Activated naive CD8-positive, alpha-beta T cell treated with anti-CD3 and anti-CD28 coated beads, Interleukin-2, amount 50 U/mL, for 24 hours (primary cell): ENCODE results near the gene GRM7.

ENCODE experiments used
- ATAC-seq: fragments of 150-1000 bp; cut with Tn5 transposase; one replicate; pipeline ENCODE4 v1.10.0; 2021
- DNase-seq: peaks from one replicate; pipeline ENCODE4 v3.0.0; 2021
- H3K27ac Mint-ChIP-seq: one replicate; pipeline ENCODE4 v1.8.0; 2021; ENCODE audit warnings: mild to moderate bottlenecking, mixed read lengths
- H3K27me3 Mint-ChIP-seq: one replicate; pipeline ENCODE4 v1.8.0; 2021; ENCODE audit warnings: mixed read lengths
- H3K36me3 Mint-ChIP-seq: one replicate; pipeline ENCODE4 v1.8.0; 2021; ENCODE audit warnings: low read depth, mixed read lengths
- H3K4me1 Mint-ChIP-seq: one replicate; pipeline ENCODE4 v1.8.0; 2021; ENCODE audit warnings: mixed read lengths
- H3K4me3 Mint-ChIP-seq: one replicate; pipeline ENCODE4 v1.8.0; 2021; ENCODE audit warnings: mild to moderate bottlenecking, moderate library complexity, mixed read lengths
- H3K9me3 Mint-ChIP-seq: one replicate; pipeline ENCODE4 v1.8.0; 2021; ENCODE audit warnings: mixed read lengths

The GRM7 gene

GRCh38 chr3:7657214-7658112 is 796.5 kb downstream of the GRM7 start:
- DNase-seq = no peak
- Mint-ChIP-seq H3K36me3 (no peaks in the 10 kb centered on the region), H3K4me1 (no peaks in the 10 kb centered on the region), H3K27me3 (no peaks in the 10 kb centered on the region), H3K9me3 (no peaks in the 10 kb centered on the region), H3K4me3 (no peak overlapping the region), H3K27ac (no peak overlapping the region)
- no peak for ATAC-seq

GRCh38 chr3:7658294-7658693 is 797.4 kb downstream of the GRM7 start:
- Mint-ChIP-seq H3K27me3 (no peaks in the 10 kb centered on the region), H3K4me3 (no peak overlapping the region), H3K4me1 (no peaks in the 10 kb centered on the region), H3K27ac (no peak overlapping the region), H3K36me3 (no peaks in the 10 kb centered on the region), H3K9me3 (no peaks in the 10 kb centered on the region)
- no peak for ATAC-seq
- no peak for DNase-seq

- Mint-ChIP-seq H3K36me3 (no peaks in the 10 kb centered on the region), H3K27ac (no peak overlapping the region), H3K9me3 (no peaks in the 10 kb centered on the region), H3K4me1 (no peaks in the 10 kb centered on the region), H3K4me3 (no peak overlapping the region), H3K27me3 (no peaks in the 10 kb centered on the region)
- DNase-seq (no peak), ATAC-seq (no peak)
These were observed 798.2 kb downstream of the GRM7 start for GRCh38 chr3:7659079-7659478.

GRCh38 chr3:7663771-7664170 is 802.9 kb downstream of the GRM7 start:
- no peaks in the 10 kb centered on the region for H3K36me3 Mint-ChIP-seq
- H3K4me3 Mint-ChIP-seq = no peak overlapping the region
- H3K4me1 Mint-ChIP-seq = no peaks in the 10 kb centered on the region
- ATAC-seq (no peak), DNase-seq (no peak)
- no peaks in the 10 kb centered on the region for H3K9me3 Mint-ChIP-seq
- no peak overlapping the region for H3K27ac Mint-ChIP-seq
- H3K27me3 Mint-ChIP-seq = no peaks in the 10 kb centered on the region

GRCh38 chr3:7667774-7668173 is 806.9 kb downstream of the GRM7 start:
- H3K27me3 Mint-ChIP-seq = no peaks in the 10 kb centered on the region
- H3K36me3 Mint-ChIP-seq = no peaks in the 10 kb centered on the region
- no peaks in the 10 kb centered on the region for H3K9me3 Mint-ChIP-seq
- H3K4me3 Mint-ChIP-seq = no peak overlapping the region
- H3K4me1 Mint-ChIP-seq = no peaks in the 10 kb centered on the region
- no peak overlapping the region for H3K27ac Mint-ChIP-seq
- no peak for ATAC-seq
- no peak for DNase-seq

- H3K4me1 Mint-ChIP-seq = no peaks in the 10 kb centered on the region
- H3K27me3 Mint-ChIP-seq = no peaks in the 10 kb centered on the region
- H3K36me3 Mint-ChIP-seq = no peaks in the 10 kb centered on the region
- ATAC-seq (no peak), DNase-seq (no peak)
- H3K27ac Mint-ChIP-seq = no peak overlapping the region
- H3K9me3 Mint-ChIP-seq = no peaks in the 10 kb centered on the region
- H3K4me3 Mint-ChIP-seq = no peak overlapping the region
These were observed 808.7 kb downstream of the GRM7 start for GRCh38 chr3:7669641-7670040.

GRCh38 chr3:7678521-7678920 is 817.6 kb downstream of the GRM7 start:
- Mint-ChIP-seq H3K27me3 (no peaks in the 10 kb centered on the region), H3K4me3 (no peak overlapping the region), H3K4me1 (no peaks in the 10 kb centered on the region), H3K9me3 (no peaks in the 10 kb centered on the region), H3K27ac (no peak overlapping the region), H3K36me3 (no peaks in the 10 kb centered on the region)
- no peak for ATAC-seq
- DNase-seq = no peak

GRCh38 chr3:7682822-7683229 is 821.9 kb downstream of the GRM7 start:
- no peak overlapping the region for H3K4me3 Mint-ChIP-seq
- no peaks in the 10 kb centered on the region for H3K4me1 Mint-ChIP-seq
- no peaks in the 10 kb centered on the region for H3K27me3 Mint-ChIP-seq
- H3K36me3 Mint-ChIP-seq = no peaks in the 10 kb centered on the region
- ATAC-seq (no peak), DNase-seq (no peak)
- H3K9me3 Mint-ChIP-seq = no peaks in the 10 kb centered on the region
- no peak overlapping the region for H3K27ac Mint-ChIP-seq

- Mint-ChIP-seq H3K27me3 (no peaks in the 10 kb centered on the region), H3K4me1 (no peaks in the 10 kb centered on the region), H3K9me3 (no peaks in the 10 kb centered on the region), H3K36me3 (no peaks in the 10 kb centered on the region), H3K27ac (no peak overlapping the region), H3K4me3 (no peak overlapping the region)
- DNase-seq = no peak
- no peak for ATAC-seq
These were observed 822.5 kb downstream of the GRM7 start for GRCh38 chr3:7683426-7683825.

GRCh38 chr3:7684182-7684715 is 823.3 kb downstream of the GRM7 start:
- DNase-seq = no peak
- Mint-ChIP-seq H3K4me3 (no peak overlapping the region), H3K36me3 (no peaks in the 10 kb centered on the region), H3K4me1 (no peaks in the 10 kb centered on the region), H3K27ac (no peak overlapping the region), H3K9me3 (peaks cover 1% of the 10 kb centered on the region), H3K27me3 (no peaks in the 10 kb centered on the region)
- no peak for ATAC-seq

GRCh38 chr3:7687428-7688147 is 826.7 kb downstream of the GRM7 start:
- Mint-ChIP-seq H3K27me3 (peaks cover 2% of the 10 kb centered on the region), H3K36me3 (no peaks in the 10 kb centered on the region), H3K4me3 (no peak overlapping the region), H3K4me1 (no peaks in the 10 kb centered on the region), H3K9me3 (peaks cover 8% of the 10 kb centered on the region), H3K27ac (no peak overlapping the region)
- no peak for DNase-seq
- ATAC-seq = no peak

GRCh38 chr3:7692866-7693265 is 832.0 kb downstream of the GRM7 start:
- Mint-ChIP-seq H3K4me1 (no peaks in the 10 kb centered on the region), H3K27ac (no peak overlapping the region), H3K27me3 (peaks cover 2% of the 10 kb centered on the region), H3K9me3 (peaks cover 8% of the 10 kb centered on the region), H3K36me3 (no peaks in the 10 kb centered on the region), H3K4me3 (no peak overlapping the region)
- ATAC-seq = no peak
- no peak for DNase-seq

GRCh38 chr3:7693976-7694375 is 833.1 kb downstream of the GRM7 start:
- ATAC-seq (no peak), DNase-seq (no peak)
- Mint-ChIP-seq H3K9me3 (peaks cover 8% of the 10 kb centered on the region), H3K4me1 (no peaks in the 10 kb centered on the region), H3K27me3 (peaks cover 2% of the 10 kb centered on the region), H3K4me3 (no peak overlapping the region), H3K27ac (no peak overlapping the region), H3K36me3 (no peaks in the 10 kb centered on the region)

GRCh38 chr3:7695049-7695448 is 834.1 kb downstream of the GRM7 start:
- DNase-seq (no peak), ATAC-seq (no peak)
- Mint-ChIP-seq H3K27ac (no peak overlapping the region), H3K4me1 (no peaks in the 10 kb centered on the region), H3K9me3 (peaks cover 4% of the 10 kb centered on the region), H3K36me3 (no peaks in the 10 kb centered on the region), H3K4me3 (no peak overlapping the region), H3K27me3 (peaks cover 2% of the 10 kb centered on the region)

GRCh38 chr3:7696320-7696719 is 835.4 kb downstream of the GRM7 start:
- DNase-seq = no peak
- Mint-ChIP-seq H3K4me3 (no peak overlapping the region), H3K36me3 (no peaks in the 10 kb centered on the region), H3K27ac (no peak overlapping the region), H3K27me3 (no peaks in the 10 kb centered on the region), H3K9me3 (peaks cover 4% of the 10 kb centered on the region), H3K4me1 (no peaks in the 10 kb centered on the region)
- no peak for ATAC-seq
